Measurements from ENCODE around the gene NRM. TPM values are rescaled to one million over a fixed set of nuclear protein-coding genes. Genes with fewer than 3 reads are reported as not detected.
"Not testable (repeated sequence)": the region's sequence is repeated elsewhere in the genome, so short reads cannot be mapped to it uniquely, and the experiment has no call there.

NRM gene
- total RNA-seq, 2 donors from 2014 or later = 11.7 to 24.2 TPM

GRCh38 chr6:30723843-30724741, 33.3 kb upstream of the NRM start:
- DNase-seq (ENCODE audit: low spot score); ATAC-seq; H3K27me3 Mint-ChIP-seq; H3K9me3 Mint-ChIP-seq: not testable (repeated sequence)
- Mint-ChIP-seq H3K27ac (peak overlapping the region; percentile 91 to 98), H3K4me1 (ENCODE audit: low read depth in 2 of 2) (peaks cover 41 to 50% of the 10 kb centered on the region in 2 donors), H3K4me3 (peak overlapping the region; percentile 92), H3K36me3 (peaks cover 50% of the 10 kb centered on the region)

- not testable (repeated sequence) for DNase-seq (ENCODE audit: low spot score); H3K27me3 Mint-ChIP-seq; ATAC-seq; H3K9me3 Mint-ChIP-seq
- Mint-ChIP-seq H3K4me1 (ENCODE audit: low read depth in 2 of 2) (peaks cover 43 to 51% of the 10 kb centered on the region in 2 donors), H3K4me3 (peak overlapping the region; percentile 92), H3K27ac (peak overlapping the region; percentile 91 to 98), H3K36me3 (peaks cover 50% of the 10 kb centered on the region)
Measured at GRCh38 chr6:30723159-30723842, 32.5 kb upstream of the NRM start.

- peak overlapping the region; percentile 91 to 98 for H3K27ac Mint-ChIP-seq
- H3K9me3 Mint-ChIP-seq = no peaks in the 10 kb centered on the region
- H3K27me3 Mint-ChIP-seq = no peaks in the 10 kb centered on the region
- DNase-seq (ENCODE audit: low spot score) = peak; percentile 83
- peak overlapping the region; percentile 92 for H3K4me3 Mint-ChIP-seq
- H3K4me1 Mint-ChIP-seq (ENCODE audit: low read depth in 2 of 2) = peaks cover 46 to 54% of the 10 kb centered on the region in 2 donors
- ATAC-seq = no peak
- peaks cover 50% of the 10 kb centered on the region for H3K36me3 Mint-ChIP-seq
Measured at GRCh38 chr6:30722280-30723112, 31.7 kb upstream of the NRM start.

GRCh38 chr6:30722025-30722279, 31.2 kb upstream of the NRM start:
- peaks cover 50 to 58% of the 10 kb centered on the region in 2 donors for H3K4me1 Mint-ChIP-seq (ENCODE audit: low read depth in 2 of 2)
- DNase-seq (ENCODE audit: low spot score) = not testable (repeated sequence)

GRCh38 chr6:30721198-30722024, 30.6 kb upstream of the NRM start:
- Mint-ChIP-seq H3K9me3 (no peaks in the 10 kb centered on the region), H3K27me3 (no peaks in the 10 kb centered on the region), H3K4me3 (peak overlapping the region; percentile 92), H3K4me1 (ENCODE audit: low read depth in 2 of 2) (peaks cover 56 to 64% of the 10 kb centered on the region in 2 donors), H3K27ac (peak overlapping the region; percentile 91 to 98), H3K36me3 (peaks cover 54% of the 10 kb centered on the region)
- peak; percentile 96 for DNase-seq (ENCODE audit: low spot score)
- peak; percentile 65 to 78 for ATAC-seq

More at GRCh38 chr6:30722025-30722279, 31.2 kb upstream of the NRM start:
- Mint-ChIP-seq H3K4me3 (peak overlapping the region; percentile 92), H3K36me3 (peaks cover 50% of the 10 kb centered on the region), H3K27ac (peak overlapping the region; percentile 91 to 98)
- H3K9me3 Mint-ChIP-seq, ATAC-seq, H3K27me3 Mint-ChIP-seq: not testable (repeated sequence)

- peak overlapping the region; percentile 92 for H3K4me3 Mint-ChIP-seq
- peaks cover 60% of the 10 kb centered on the region for H3K36me3 Mint-ChIP-seq
- peaks cover 59 to 70% of the 10 kb centered on the region in 2 donors for H3K4me1 Mint-ChIP-seq (ENCODE audit: low read depth in 2 of 2)
- ATAC-seq (no peak), DNase-seq (ENCODE audit: low spot score) (peak; percentile 79)
- H3K27me3 Mint-ChIP-seq = no peaks in the 10 kb centered on the region
- no peaks in the 10 kb centered on the region for H3K9me3 Mint-ChIP-seq
- H3K27ac Mint-ChIP-seq = peak overlapping the region; percentile 91 to 98
Measured at GRCh38 chr6:30720738-30721197, 30.0 kb upstream of the NRM start.

GRCh38 chr6:30719791-30720737, 29.3 kb upstream of the NRM start, which contains the start of gene TUBB:
Gene TUBB, plus strand, starts transcription at chr6:30720352. Its CDS starts 155 bp downstream, at chr6:30720507.
- ATAC-seq = peak; percentile 78 to 83
- H3K4me1 Mint-ChIP-seq (ENCODE audit: low read depth in 2 of 2) = peaks cover 59 to 70% of the 10 kb centered on the region in 2 donors

GRCh38 chr6:30719356-30719755, 28.6 kb upstream of the NRM start:
- no peak for ATAC-seq
- no peaks in the 10 kb centered on the region for H3K9me3 Mint-ChIP-seq

More at GRCh38 chr6:30719791-30720737, 29.3 kb upstream of the NRM start, which contains the start of gene TUBB:
- H3K27me3 Mint-ChIP-seq = no peaks in the 10 kb centered on the region
- peak within 1 kb of the TSS; percentile 92 for H3K4me3 Mint-ChIP-seq
- no peaks in the 10 kb centered on the region for H3K9me3 Mint-ChIP-seq
- peak; percentile 97 for DNase-seq (ENCODE audit: low spot score)
- H3K36me3 Mint-ChIP-seq = peaks cover 57% of the 10 kb centered on the region
- H3K27ac Mint-ChIP-seq = peak within 1 kb of the TSS; percentile 91 to 98

GRCh38 chr6:30717845-30718720, 27.3 kb upstream of the NRM start:
- ATAC-seq; DNase-seq (ENCODE audit: low spot score); H3K9me3 Mint-ChIP-seq; H3K27me3 Mint-ChIP-seq: not testable (repeated sequence)
- H3K4me1 Mint-ChIP-seq (ENCODE audit: low read depth in 2 of 2) = peaks cover 51 to 56% of the 10 kb centered on the region in 2 donors
- peak overlapping the region; percentile 98 to 100 for H3K27ac Mint-ChIP-seq
- peak overlapping the region; percentile 92 for H3K4me3 Mint-ChIP-seq
- peaks cover 51% of the 10 kb centered on the region for H3K36me3 Mint-ChIP-seq

More at GRCh38 chr6:30719356-30719755, 28.6 kb upstream of the NRM start:
- H3K36me3 Mint-ChIP-seq = peaks cover 57% of the 10 kb centered on the region
- H3K4me1 Mint-ChIP-seq (ENCODE audit: low read depth in 2 of 2) = peaks cover 58 to 63% of the 10 kb centered on the region in 2 donors
- H3K4me3 Mint-ChIP-seq = peak overlapping the region; percentile 92
- H3K27me3 Mint-ChIP-seq = no peaks in the 10 kb centered on the region
- no peak for DNase-seq (ENCODE audit: low spot score)
- H3K27ac Mint-ChIP-seq = peak overlapping the region; percentile 91 to 98

- H3K27me3 Mint-ChIP-seq = no peaks in the 10 kb centered on the region
- H3K4me3 Mint-ChIP-seq = peak within 1 kb of the TSS; percentile 92
- H3K27ac Mint-ChIP-seq = peak within 1 kb of the TSS; percentile 98 to 100
- peak; percentile 88 to 90 for ATAC-seq
- H3K36me3 Mint-ChIP-seq = peaks cover 44% of the 10 kb centered on the region
- peaks cover 52 to 56% of the 10 kb centered on the region in 2 donors for H3K4me1 Mint-ChIP-seq (ENCODE audit: low read depth in 2 of 2)
- no peaks in the 10 kb centered on the region for H3K9me3 Mint-ChIP-seq
- peak; percentile 99 for DNase-seq (ENCODE audit: low spot score)
Measured at GRCh38 chr6:30717129-30717844, 26.5 kb upstream of the NRM start, which contains the start of gene MDC1. Gene MDC1, minus strand, starts transcription at chr6:30717281. Its CDS starts 2,106 bp downstream, at chr6:30715175.

- Mint-ChIP-seq H3K27me3 (no peaks in the 10 kb centered on the region), H3K4me1 (ENCODE audit: low read depth in 2 of 2) (peaks cover 56 to 57% of the 10 kb centered on the region in 2 donors)
Measured at GRCh38 chr6:30716879-30717128, 26.0 kb upstream of the NRM start.

More at GRCh38 chr6:30716879-30717128, 26.0 kb upstream of the NRM start:
- H3K27ac Mint-ChIP-seq = peak overlapping the region; percentile 98 to 100
- ATAC-seq (no peak), DNase-seq (ENCODE audit: low spot score) (no peak)
- no peaks in the 10 kb centered on the region for H3K9me3 Mint-ChIP-seq
- H3K4me3 Mint-ChIP-seq = peak overlapping the region; percentile 92
- peaks cover 42% of the 10 kb centered on the region for H3K36me3 Mint-ChIP-seq

All from natural killer cell treated with Interleukin-12 subunit alpha and Interleukin-12 subunit beta and Interleukin-15 and Interleukin-18, amount 100 ng/mL, for 72 hours (primary cell).